ENCODE results near the gene ACSM2B. TPM values are rescaled to one million over a fixed set of nuclear protein-coding genes. Genes with fewer than 3 reads are reported as not detected.
"Not testable (repeated sequence)": the region's sequence is repeated elsewhere in the genome, so short reads cannot be mapped to it uniquely, and the experiment has no call there.

Gene ACSM2B
- total RNA-seq, 1 donor from 2014 or later: not detected

GRCh38 chr16:20612551-20613480 is 36.6 kb upstream of the ACSM2B start:
- intact Hi-C loops (cut with micrococcal nuclease): no loop called here
- H3K36me3 Mint-ChIP-seq (ENCODE audit: low read depth): no peaks in the 10 kb centered on the region
- DNase-seq: no peak
- no peaks in the 10 kb centered on the region for H3K9me3 Mint-ChIP-seq
- TF ChIP-seq, protein P1, sequence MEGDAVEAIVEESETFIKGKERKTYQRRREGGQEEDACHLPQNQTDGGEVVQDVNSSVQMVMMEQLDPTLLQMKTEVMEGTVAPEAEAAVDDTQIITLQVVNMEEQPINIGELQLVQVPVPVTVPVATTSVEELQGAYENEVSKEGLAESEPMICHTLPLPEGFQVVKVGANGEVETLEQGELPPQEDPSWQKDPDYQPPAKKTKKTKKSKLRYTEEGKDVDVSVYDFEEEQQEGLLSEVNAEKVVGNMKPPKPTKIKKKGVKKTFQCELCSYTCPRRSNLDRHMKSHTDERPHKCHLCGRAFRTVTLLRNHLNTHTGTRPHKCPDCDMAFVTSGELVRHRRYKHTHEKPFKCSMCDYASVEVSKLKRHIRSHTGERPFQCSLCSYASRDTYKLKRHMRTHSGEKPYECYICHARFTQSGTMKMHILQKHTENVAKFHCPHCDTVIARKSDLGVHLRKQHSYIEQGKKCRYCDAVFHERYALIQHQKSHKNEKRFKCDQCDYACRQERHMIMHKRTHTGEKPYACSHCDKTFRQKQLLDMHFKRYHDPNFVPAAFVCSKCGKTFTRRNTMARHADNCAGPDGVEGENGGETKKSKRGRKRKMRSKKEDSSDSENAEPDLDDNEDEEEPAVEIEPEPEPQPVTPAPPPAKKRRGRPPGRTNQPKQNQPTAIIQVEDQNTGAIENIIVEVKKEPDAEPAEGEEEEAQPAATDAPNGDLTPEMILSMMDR (IDR thresholded peaks at IDR 0.05): no peak
- no peak overlapping the region for H3K27ac Mint-ChIP-seq
- POLR2A ChIA-PET: no interaction called here
- no peak overlapping the region for H3K4me3 Mint-ChIP-seq
- H3K27me3 Mint-ChIP-seq: peaks cover 28% of the 10 kb centered on the region
- ATAC-seq (ENCODE audit: low read depth): no peak
- CTCF ChIA-PET: no interaction called here
- H3K4me1 Mint-ChIP-seq: no peaks in the 10 kb centered on the region

DNA sequence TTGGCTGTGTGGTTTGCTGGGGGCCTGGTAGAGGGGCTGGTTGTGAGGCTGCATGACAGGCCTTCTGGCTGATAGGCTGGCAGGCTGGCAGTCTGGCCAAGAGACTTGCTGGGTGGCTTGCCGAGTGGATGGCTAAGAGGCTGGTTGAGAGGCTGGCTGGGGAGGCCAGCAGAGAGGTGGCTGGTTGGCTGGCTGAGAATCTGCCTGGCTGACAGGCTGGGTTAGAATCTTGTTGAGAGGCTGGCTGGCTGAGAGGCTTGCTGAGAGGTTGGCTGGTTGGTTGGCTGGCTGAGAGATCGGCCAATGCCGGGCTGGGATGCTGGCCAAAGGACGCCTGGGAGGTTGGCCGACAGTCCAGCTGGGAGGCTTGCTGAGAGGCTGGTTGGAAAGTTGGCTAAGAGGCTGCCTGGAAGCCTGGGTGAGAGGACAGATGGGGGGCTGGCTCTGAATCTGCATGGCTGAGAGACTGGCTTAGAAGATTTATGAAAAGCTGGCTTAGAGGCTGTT is 35.9 kb upstream of the ACSM2B start:
- ChIA-PET CTCF (no interaction called here), POLR2A (no interaction called here)
- H3K4me1 Mint-ChIP-seq: no peaks in the 10 kb centered on the region
- no peak for ATAC-seq (ENCODE audit: low read depth)
- H3K9me3 Mint-ChIP-seq: no peaks in the 10 kb centered on the region
- no peak overlapping the region for H3K27ac Mint-ChIP-seq
- H3K36me3 Mint-ChIP-seq (ENCODE audit: low read depth): no peaks in the 10 kb centered on the region
- H3K4me3 Mint-ChIP-seq: no peak overlapping the region
- TF ChIP-seq, protein P1 (IDR thresholded peaks at IDR 0.05): no peak
- DNase-seq: no peak
- H3K27me3 Mint-ChIP-seq: peaks cover 31% of the 10 kb centered on the region
- intact Hi-C loops (cut with micrococcal nuclease): no loop called here

GRCh38 chr16:20611350-20611902 is 35.3 kb upstream of the ACSM2B start:
- POLR2A ChIA-PET: no interaction called here
- Mint-ChIP-seq H3K27me3 (peaks cover 31% of the 10 kb centered on the region), H3K36me3 (ENCODE audit: low read depth) (no peaks in the 10 kb centered on the region), H3K27ac (no peak overlapping the region), H3K4me1 (no peaks in the 10 kb centered on the region), H3K4me3 (no peak overlapping the region), H3K9me3 (no peaks in the 10 kb centered on the region)
- DNase-seq (no peak), ATAC-seq (ENCODE audit: low read depth) (no peak)
- CTCF ChIA-PET: no interaction called here
- TF ChIP-seq, protein P1 (IDR thresholded peaks at IDR 0.05): no peak
- intact Hi-C loops (cut with micrococcal nuclease): no loop called here

- Mint-ChIP-seq H3K9me3 (no peaks in the 10 kb centered on the region), H3K4me1 (no peaks in the 10 kb centered on the region), H3K27me3 (peaks cover 31% of the 10 kb centered on the region), H3K27ac (no peak overlapping the region), H3K36me3 (ENCODE audit: low read depth) (no peaks in the 10 kb centered on the region), H3K4me3 (no peak overlapping the region)
- ChIA-PET CTCF (no interaction called here), POLR2A (no interaction called here)
- ATAC-seq (ENCODE audit: low read depth): no peak
- intact Hi-C loops (cut with micrococcal nuclease): no loop called here
- DNase-seq: no peak
- TF ChIP-seq, protein P1 (IDR thresholded peaks at IDR 0.05): no peak
Observed at GRCh38 chr16:20610892-20611349, 34.8 kb upstream of the ACSM2B start.

DNA sequence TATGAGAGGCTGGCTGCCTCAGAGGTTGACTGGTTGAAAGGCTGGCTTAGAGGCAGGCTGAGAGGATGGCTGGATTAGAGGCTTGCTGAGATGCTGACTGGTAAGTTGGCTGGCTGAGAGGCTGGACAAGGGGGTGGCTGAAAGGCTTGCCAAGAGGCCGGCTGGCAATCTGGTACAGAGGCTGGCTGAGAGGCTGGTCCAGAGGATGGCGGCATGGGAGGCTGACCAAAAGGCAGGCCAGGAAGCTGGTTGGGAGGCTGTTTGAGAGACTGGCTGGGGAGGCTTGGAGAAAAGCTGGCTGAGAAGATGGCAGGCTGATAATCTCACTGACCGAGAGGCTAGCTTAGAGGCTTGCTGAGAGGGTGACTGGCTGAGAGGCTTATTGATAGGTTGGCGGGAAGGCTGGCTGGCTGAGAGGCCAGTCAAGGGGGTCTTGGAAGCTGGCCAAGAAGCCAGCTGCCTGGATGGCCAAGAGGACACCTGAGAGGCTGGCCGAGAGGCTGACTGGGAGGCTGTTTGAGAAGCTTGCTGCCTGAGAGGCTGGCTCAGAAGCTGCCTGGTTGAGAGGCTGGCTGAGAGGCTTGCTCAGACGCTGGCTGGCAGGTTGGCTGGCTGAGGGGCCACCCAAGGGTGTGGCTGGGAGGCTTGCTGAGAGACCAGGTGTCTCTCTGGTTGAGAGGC is 34.2 kb upstream of the ACSM2B start:
- intact Hi-C loops (cut with micrococcal nuclease): no loop called here
- no peak for ATAC-seq (ENCODE audit: low read depth)
- peaks cover 4% of the 10 kb centered on the region for H3K9me3 Mint-ChIP-seq
- H3K36me3 Mint-ChIP-seq (ENCODE audit: low read depth): no peaks in the 10 kb centered on the region
- H3K27ac Mint-ChIP-seq: no peak overlapping the region
- H3K4me1 Mint-ChIP-seq: no peaks in the 10 kb centered on the region
- ChIA-PET CTCF (no interaction called here), POLR2A (no interaction called here)
- H3K27me3 Mint-ChIP-seq: peaks cover 31% of the 10 kb centered on the region
- DNase-seq: no peak
- TF ChIP-seq, protein P1 (IDR thresholded peaks at IDR 0.05): no peak
- no peak overlapping the region for H3K4me3 Mint-ChIP-seq

GRCh38 chr16:20602205-20602604 is 26.0 kb upstream of the ACSM2B start:
- H3K9me3 Mint-ChIP-seq; H3K36me3 Mint-ChIP-seq (ENCODE audit: low read depth); DNase-seq; H3K27ac Mint-ChIP-seq; H3K4me1 Mint-ChIP-seq; H3K27me3 Mint-ChIP-seq; CTCF ChIA-PET; ATAC-seq (ENCODE audit: low read depth); POLR2A ChIA-PET; H3K4me3 Mint-ChIP-seq: not testable (repeated sequence)
- intact Hi-C loops (cut with micrococcal nuclease): loop anchor here (1.0 kb wide), 2 partner anchors 89 to 138 kb away; no protein-coding TSS in a partner anchor

GRCh38 chr16:20599475-20599874 is 23.3 kb upstream of the ACSM2B start:
- H3K27ac Mint-ChIP-seq; CTCF ChIA-PET; H3K4me1 Mint-ChIP-seq; H3K9me3 Mint-ChIP-seq; POLR2A ChIA-PET; intact Hi-C loops (cut with micrococcal nuclease); H3K4me3 Mint-ChIP-seq; DNase-seq; H3K27me3 Mint-ChIP-seq; H3K36me3 Mint-ChIP-seq (ENCODE audit: low read depth); ATAC-seq (ENCODE audit: low read depth): not testable (repeated sequence)

Data from activated B cell treated with CpG ODN at 0.5 μM for 24 hours (primary cell).